ENCODE measurements around the gene TBX5.

DNA sequence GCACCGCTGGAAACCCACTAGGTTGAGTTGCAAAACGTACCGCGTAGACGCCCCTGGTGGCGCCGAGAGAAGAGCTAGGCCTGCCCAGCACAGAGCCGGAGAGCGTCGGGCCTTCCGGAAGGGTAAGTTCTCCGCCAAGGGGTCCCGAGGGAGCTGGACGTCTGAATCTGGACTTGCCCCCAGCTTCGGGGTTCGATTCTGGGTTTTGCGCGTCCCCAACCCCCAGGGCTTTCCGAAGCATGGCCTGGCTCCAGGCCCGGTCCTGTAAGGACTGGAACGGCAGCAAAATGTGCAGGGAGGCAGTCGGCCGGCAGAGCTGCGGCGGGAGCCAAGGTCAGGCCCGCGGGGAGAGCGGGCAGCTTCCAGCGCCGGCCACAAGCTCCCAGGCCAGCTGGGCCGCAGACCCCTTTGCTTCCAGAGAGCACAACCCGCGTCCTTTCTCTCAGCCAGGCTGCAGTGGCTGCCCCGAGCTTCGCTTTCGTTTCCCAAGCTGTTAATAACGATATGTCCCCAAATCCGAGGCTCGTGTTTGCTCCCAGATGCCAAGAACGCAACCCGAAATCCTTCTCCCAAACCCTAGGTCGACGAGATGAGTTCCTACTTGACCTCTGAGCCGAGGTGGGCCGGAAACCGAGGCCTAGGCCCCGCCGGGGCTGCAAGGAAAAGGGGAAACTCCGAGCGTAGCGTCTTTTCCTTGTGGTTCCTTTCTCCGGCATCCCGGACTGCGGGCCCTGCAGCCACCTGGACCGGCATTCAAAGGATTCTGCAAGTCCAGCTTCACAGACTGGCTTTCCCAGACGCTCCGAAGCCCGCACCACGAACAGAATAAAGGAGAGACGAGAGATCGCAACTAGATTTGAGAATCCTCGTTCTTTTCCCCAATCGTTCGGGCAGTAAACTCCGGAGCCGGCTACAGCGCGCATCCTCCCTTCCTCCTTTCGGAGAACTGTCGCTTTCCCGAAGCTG lies 3.2 kb upstream of the TBX5 start:
- TF ChIP-seq POLR2AphosphoS5 (IDR thresholded peaks at IDR 0.05; ENCODE audit: low read depth, low read length) (no peak), FOXP2 (optimal IDR thresholded peaks at IDR 0.05; ENCODE audit: borderline replicate concordance, extremely low read depth, extremely low read length, insufficient read depth) (no peak), SIN3A (IDR thresholded peaks at IDR 0.05; ENCODE audit: borderline replicate concordance, insufficient read depth, low read length) (no peak)

Data from PFSK-1 (cell line).